HFFc6 (cell line): ENCODE results near the gene VGLL4. TPM values are rescaled to one million over a fixed set of nuclear protein-coding genes. Genes with fewer than 3 reads are reported as not detected.
"Not testable (repeated sequence)": the region's sequence is repeated elsewhere in the genome, so short reads cannot be mapped to it uniquely, and the experiment has no call there.

Experiments used
- DNase-seq: peaks from one replicate; pipeline ENCODE4 v3.0.0-alpha.2; 2018
- H3K27ac Mint-ChIP-seq: 2 replicates; pipeline ENCODE4 v1.8.0; 2020; ENCODE audit warnings: mild to moderate bottlenecking, mixed read lengths
- H3K27me3 Mint-ChIP-seq: 2 replicates; pipeline ENCODE4 v1.8.0; 2021; ENCODE audit warnings: mild to moderate bottlenecking, moderate library complexity, mixed read lengths; ENCODE audit not compliant: insufficient read depth
- H3K36me3 Mint-ChIP-seq: 2 replicates; pipeline ENCODE4 v1.8.0; 2021; ENCODE audit warnings: low read depth, mixed read lengths
- H3K4me1 Mint-ChIP-seq: 2 replicates; pipeline ENCODE4 v1.8.0; 2020; ENCODE audit warnings: low read depth, mixed read lengths
- H3K4me3 Mint-ChIP-seq: 2 replicates; pipeline ENCODE4 v1.8.0; 2020; ENCODE audit warnings: mild to moderate bottlenecking, moderate library complexity, mixed read lengths
- H3K9me3 Mint-ChIP-seq: 2 replicates; pipeline ENCODE4 v1.8.0; 2020; ENCODE audit warnings: mild to moderate bottlenecking, mixed read lengths
- total RNA-seq, 6 experiments: library from RNA; stranded (reverse); fragmentation: NEBNext Ultra II Directional; extraction: Animal tissue kit (Norgen Biotek cat#: 25700); gene quantifications; 2 replicates in 1 of 6; 3 replicates in 5 of 6; pipeline ENCODE4 v1.2.3, GENCODE V29; 2021
- TF ChIP-seq, protein P1 (sequence below): fragments of 200-600 bp; sonication (generic); IDR thresholded peaks from 2 replicates; pipeline ENCODE4 v1.5.0; 2021; ENCODE audit warnings: antibody characterized with exemption, mild to moderate bottlenecking

Gene VGLL4
- total RNA-seq, 6 experiments from 2014 or later, result 31.6 to 42.2 (median 33.8) TPM

DNA sequence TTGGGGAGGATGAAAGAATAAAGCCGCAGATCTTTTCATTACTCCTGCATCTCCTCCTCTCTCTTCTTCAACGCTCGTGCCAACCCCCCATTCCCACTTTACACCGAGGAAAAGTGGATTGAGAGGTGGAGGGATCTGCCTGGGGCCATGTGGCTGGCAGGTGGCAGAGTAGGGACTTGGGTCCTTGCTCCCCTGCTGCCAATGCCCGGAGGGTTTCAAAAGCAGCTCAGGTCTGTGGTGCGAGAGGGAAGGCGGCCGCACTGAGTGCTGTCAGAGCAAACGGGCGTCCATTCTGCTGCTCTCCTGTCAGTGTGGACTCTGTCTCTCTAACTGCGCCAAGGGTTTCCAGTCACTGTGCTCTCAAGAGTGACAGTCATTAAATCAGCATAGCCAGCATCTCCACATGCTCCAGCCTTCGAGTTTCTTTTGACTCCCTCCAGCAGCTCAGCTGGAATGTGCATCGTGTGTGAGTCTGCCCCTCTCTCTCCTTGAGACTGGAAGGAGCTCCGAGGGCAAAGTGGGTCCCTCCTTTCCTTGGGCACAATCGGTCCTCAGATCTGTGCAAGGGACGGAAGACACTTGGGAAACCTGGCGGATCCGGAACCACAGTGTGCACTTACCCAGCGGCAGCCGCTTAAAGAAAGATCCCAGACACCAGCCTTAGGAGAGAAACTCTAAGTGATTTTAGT is 68.6 kb downstream of the VGLL4 start:
- peaks cover 32% of the 10 kb centered on the region for H3K36me3 Mint-ChIP-seq
- DNase-seq, result no peak
- H3K27me3 Mint-ChIP-seq, result peaks cover 5% of the 10 kb centered on the region
- no peak overlapping the region for H3K27ac Mint-ChIP-seq
- H3K4me3 Mint-ChIP-seq, result no peak overlapping the region
- H3K9me3 Mint-ChIP-seq, result no peaks in the 10 kb centered on the region
- TF ChIP-seq, protein P1, sequence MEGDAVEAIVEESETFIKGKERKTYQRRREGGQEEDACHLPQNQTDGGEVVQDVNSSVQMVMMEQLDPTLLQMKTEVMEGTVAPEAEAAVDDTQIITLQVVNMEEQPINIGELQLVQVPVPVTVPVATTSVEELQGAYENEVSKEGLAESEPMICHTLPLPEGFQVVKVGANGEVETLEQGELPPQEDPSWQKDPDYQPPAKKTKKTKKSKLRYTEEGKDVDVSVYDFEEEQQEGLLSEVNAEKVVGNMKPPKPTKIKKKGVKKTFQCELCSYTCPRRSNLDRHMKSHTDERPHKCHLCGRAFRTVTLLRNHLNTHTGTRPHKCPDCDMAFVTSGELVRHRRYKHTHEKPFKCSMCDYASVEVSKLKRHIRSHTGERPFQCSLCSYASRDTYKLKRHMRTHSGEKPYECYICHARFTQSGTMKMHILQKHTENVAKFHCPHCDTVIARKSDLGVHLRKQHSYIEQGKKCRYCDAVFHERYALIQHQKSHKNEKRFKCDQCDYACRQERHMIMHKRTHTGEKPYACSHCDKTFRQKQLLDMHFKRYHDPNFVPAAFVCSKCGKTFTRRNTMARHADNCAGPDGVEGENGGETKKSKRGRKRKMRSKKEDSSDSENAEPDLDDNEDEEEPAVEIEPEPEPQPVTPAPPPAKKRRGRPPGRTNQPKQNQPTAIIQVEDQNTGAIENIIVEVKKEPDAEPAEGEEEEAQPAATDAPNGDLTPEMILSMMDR, result no peak
- peaks cover 68% of the 10 kb centered on the region for H3K4me1 Mint-ChIP-seq

DNA sequence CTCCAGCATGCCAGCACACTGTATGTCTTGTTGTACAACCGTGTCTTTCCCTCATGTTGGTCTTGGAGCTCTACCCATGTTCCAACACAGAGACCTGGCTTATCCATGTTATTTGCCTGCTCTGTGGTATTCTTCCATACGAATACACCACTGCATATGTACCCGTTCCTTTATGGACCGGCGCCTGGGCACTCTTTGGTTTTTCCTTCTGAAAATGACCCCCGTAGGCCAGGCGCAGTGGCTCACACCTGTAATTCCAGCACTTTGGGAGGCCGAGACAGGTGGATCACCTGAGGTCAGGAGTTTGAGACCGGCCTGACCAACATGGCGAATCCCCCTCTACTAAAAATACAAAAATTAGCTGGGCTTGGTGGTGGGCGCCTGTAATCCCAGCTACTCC is 71.1 kb downstream of the VGLL4 start:
- Mint-ChIP-seq H3K27ac (peak overlapping the region; percentile 100; the same call in 1 of the 2 replicates), H3K27me3 (peaks cover 13% of the 10 kb centered on the region), H3K4me1 (peaks cover 77% of the 10 kb centered on the region), H3K36me3 (peaks cover 31% of the 10 kb centered on the region)
- not testable (repeated sequence) for H3K9me3 Mint-ChIP-seq, H3K4me3 Mint-ChIP-seq, DNase-seq

DNA sequence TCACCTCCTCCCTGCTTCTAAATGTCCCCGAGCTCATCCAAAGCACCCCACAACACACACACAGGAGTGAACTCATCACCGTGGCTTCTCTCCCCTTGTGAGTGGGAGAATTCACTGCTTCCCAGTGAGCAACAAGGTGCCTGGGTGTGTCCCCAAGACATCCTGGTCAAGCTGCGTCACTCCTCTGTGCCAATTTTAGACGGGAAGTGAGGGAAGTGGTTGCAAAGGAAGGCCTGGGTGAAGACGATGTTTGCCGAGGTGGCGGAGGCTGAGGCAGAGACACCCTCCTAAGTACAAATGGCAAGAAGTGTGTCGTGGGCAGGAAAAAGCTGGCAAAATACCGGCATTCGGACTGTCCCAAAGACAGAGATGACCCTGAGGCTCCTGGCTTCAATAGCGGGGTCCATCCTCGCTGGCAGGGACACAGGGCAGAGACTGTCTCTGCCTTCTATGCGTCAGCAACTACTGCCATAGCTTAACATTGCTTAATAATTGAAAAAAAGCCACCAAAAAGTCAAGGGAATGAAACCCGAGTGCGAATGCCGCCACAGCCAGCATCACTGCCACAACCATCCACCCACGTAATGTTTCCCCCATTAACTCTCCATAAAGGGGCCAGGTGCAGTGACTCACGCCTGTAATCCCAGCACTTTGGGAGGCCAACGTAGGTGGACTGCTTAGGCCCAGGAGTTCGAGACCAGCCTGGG is 72.8 kb downstream of the VGLL4 start:
- H3K36me3 Mint-ChIP-seq, result peaks cover 47% of the 10 kb centered on the region
- no peaks in the 10 kb centered on the region for H3K9me3 Mint-ChIP-seq
- H3K27me3 Mint-ChIP-seq, result peaks cover 17% of the 10 kb centered on the region
- no peak for DNase-seq
- peak overlapping the region; percentile 100 for H3K27ac Mint-ChIP-seq
- H3K4me3 Mint-ChIP-seq, result peak overlapping the region; percentile 49
- peaks cover 79% of the 10 kb centered on the region for H3K4me1 Mint-ChIP-seq
- TF ChIP-seq, protein P1, result no peak

DNA sequence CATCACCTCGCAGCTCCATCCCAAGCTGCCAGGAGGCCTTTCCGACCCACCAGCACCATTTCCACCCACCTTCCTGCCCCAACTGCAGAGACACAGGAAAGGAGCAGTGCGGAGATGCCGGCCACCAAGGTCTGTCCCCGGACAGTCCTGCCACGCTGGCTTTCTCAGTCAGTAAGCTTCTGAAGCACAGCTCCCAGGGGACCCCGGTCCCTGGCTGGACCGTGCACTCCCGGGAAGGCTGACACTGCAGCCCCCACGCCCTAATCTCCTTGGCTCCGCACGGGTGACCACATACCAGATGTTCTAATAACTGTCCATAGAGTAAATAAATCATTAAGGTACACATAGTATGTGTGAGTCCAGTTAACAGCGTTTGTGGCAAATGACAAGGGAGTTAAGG is 73.5 kb downstream of the VGLL4 start:
- Mint-ChIP-seq H3K9me3 (no peaks in the 10 kb centered on the region), H3K27me3 (peaks cover 17% of the 10 kb centered on the region), H3K36me3 (peaks cover 52% of the 10 kb centered on the region), H3K27ac (peak overlapping the region; percentile 100), H3K4me1 (peaks cover 78% of the 10 kb centered on the region), H3K4me3 (peak overlapping the region; percentile 49)
- TF ChIP-seq, protein P1, result no peak
- DNase-seq, result no peak

DNA sequence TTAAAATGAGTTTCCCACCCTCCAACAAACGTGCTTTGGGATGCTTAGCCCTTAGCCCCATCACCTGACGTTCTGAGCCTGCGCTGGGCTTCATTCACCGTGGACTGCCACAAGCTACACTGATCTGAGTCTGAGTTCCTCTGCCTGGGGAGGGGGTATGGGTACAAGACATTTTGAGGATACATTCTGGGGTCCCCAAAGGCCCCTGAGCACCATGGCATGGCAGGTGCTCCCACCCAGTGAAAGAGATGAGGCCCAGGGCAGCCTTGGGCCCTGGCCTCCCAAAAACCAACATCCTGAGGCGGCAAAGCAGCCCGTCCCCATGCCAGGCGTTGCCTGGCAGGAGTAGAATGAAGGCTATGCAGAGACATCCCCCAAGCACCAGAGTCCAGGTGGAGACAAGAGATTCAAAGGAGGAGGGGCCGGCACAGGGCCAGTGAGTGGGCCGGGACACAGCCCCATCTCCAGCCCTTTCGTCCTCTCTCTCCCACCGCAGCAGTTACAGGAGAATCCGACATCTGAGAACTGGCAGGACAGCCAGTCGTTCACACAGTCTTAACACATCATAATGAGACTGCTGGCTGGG is 74.5 kb downstream of the VGLL4 start:
- Mint-ChIP-seq H3K9me3 (no peaks in the 10 kb centered on the region), H3K27me3 (peaks cover 17% of the 10 kb centered on the region), H3K36me3 (peaks cover 43% of the 10 kb centered on the region), H3K4me3 (peak overlapping the region; percentile 86), H3K4me1 (peaks cover 78% of the 10 kb centered on the region), H3K27ac (peak overlapping the region; percentile 100)
- TF ChIP-seq, protein P1, result no peak
- DNase-seq, result no peak
